ENCODE results near the gene SPRED3. TPM values are rescaled to one million over a fixed set of nuclear protein-coding genes. Genes with fewer than 3 reads are reported as not detected.

Gene SPRED3
- total and polyA plus RNA-seq, 9 of the 15 experiments (the other 6 are each of a cell fraction or from before 2014, with no cell fraction given) = 0.05 to 1.3 (median 0.36) TPM

- TF ChIP-seq ZNF398 (CRISPR knock-in tag; IDR thresholded peaks at IDR 0.05) (no peak), BCL6 (CRISPR knock-in tag; IDR thresholded peaks at IDR 0.05) (0 out of 2 replicates have a peak, but pooled peaks have one; percentile 27), GMEB1 (CRISPR knock-in tag; IDR thresholded peaks at IDR 0.05) (no peak), CBFA2T2 (conservative IDR thresholded peaks at IDR 0.05) (no peak), KDM4B (IDR thresholded peaks at IDR 0.05; ENCODE audit: borderline replicate concordance in 2 of 2, low read depth in 1 of 2) (no peak), CGGBP1 (CRISPR knock-in tag; IDR thresholded peaks at IDR 0.05) (no peak), POLR2G (IDR thresholded peaks at IDR 0.05; ENCODE audit: low read depth, low read length) (no peak), ZNF408 (CRISPR knock-in tag; IDR thresholded peaks at IDR 0.05; ENCODE audit: low read depth) (no peak), ZBTB33 (CRISPR knock-in tag; IDR thresholded peaks at IDR 0.05) (no peak), HOXB6 (CRISPR knock-in tag; IDR thresholded peaks at IDR 0.05; ENCODE audit: borderline replicate concordance) (no peak), RNF2 (IDR thresholded peaks at IDR 0.05) (no peak), USF2 (CRISPR knock-in tag; IDR thresholded peaks at IDR 0.05) (no peak), ATF4 (CRISPR knock-in tag; IDR thresholded peaks at IDR 0.05) (0 out of 2 replicates have a peak, but pooled peaks have one; percentile 6), ZNF75A (CRISPR knock-in tag; IDR thresholded peaks at IDR 0.05) (0 out of 2 replicates have a peak, but pooled peaks have one; percentile 45), NUFIP1 (IDR thresholded peaks at IDR 0.05; ENCODE audit: partially characterized antibody) (no peak), IRF9 (tag; IDR thresholded peaks at IDR 0.05) (no peak), ZNF277 (CRISPR knock-in tag; IDR thresholded peaks at IDR 0.05; ENCODE audit: borderline replicate concordance) (no peak), DDX20 (tag; IDR thresholded peaks at IDR 0.05; ENCODE audit: low read depth) (no peak)
Observed at GRCh38 chr19:38373907-38374331, 14.6 kb upstream of the SPRED3 start (continued).
